Uterus (tissue), 2 donors: Measurements from ENCODE around the gene SETBP1.

Experiments
- CTCF ChIP-seq, 4 experiments: fragments of 200-600 bp in 2 of 4; fragments of 450-650 bp in 2 of 4; sonication (generic) in 2 of 4; IDR thresholded peaks; one replicate each; pipeline ENCODE4 v1.5.1; 2016 to 2019; ENCODE audit warnings: antibody characterized with exemption in 4 of 4, mild to moderate bottlenecking in 2 of 4, moderate library complexity in 1 of 4
- POLR2A ChIP-seq, 2 donors: fragments of 450-650 bp; IDR thresholded peaks; one replicate each; pipeline ENCODE4 v1.6.1; 2016; ENCODE audit warnings: antibody characterized with exemption in 2 of 2, mild to moderate bottlenecking in 1 of 2, moderate library complexity in 1 of 2

GRCh38 chr18:45060102-45060501, 379.4 kb downstream of the SETBP1 start:
- no peak for TF ChIP-seq CTCF (IDR thresholded peaks at IDR 0.05)
- no peak for TF ChIP-seq POLR2A (IDR thresholded peaks at IDR 0.05)
